ENCODE measurements around the gene DHX8.
"Not testable (repeated sequence)": the region's sequence is repeated elsewhere in the genome, so short reads cannot be mapped to it uniquely, and the experiment has no call there.

Gene DHX8

GRCh38 chr17:43461185-43461584 lies 22.6 kb upstream of the DHX8 start:
- Histone ChIP-seq H3K4me1 (ENCODE audit: control insufficient read depth in 1 of 2, insufficient read depth in 2 of 2, low read length in 2 of 2) (peaks cover 8 to 21% of the 10 kb centered on the region in 2 donors), H3K27ac (ENCODE audit: low read depth, low read length) (no peak overlapping the region), H3K9ac (ENCODE audit: low read depth in 1 of 2, low read length in 2 of 2) (no peak overlapping the region), H3K4me3 (ENCODE audit: low read depth in 1 of 2, low read length in 2 of 2) (no peak overlapping the region), H3K27me3 (ENCODE audit: control insufficient read depth in 1 of 2, insufficient read depth in 2 of 2, low read length in 2 of 2) (peaks cover 0 to 3% of the 10 kb centered on the region in 2 donors), H3K9me3 (ENCODE audit: control insufficient read depth in 1 of 2, low read length in 2 of 2) (no peaks in the 10 kb centered on the region), H3K36me3 (ENCODE audit: control insufficient read depth in 1 of 2, insufficient read depth in 2 of 2, low read length in 2 of 2) (no peaks in the 10 kb centered on the region)

GRCh38 chr17:43462569-43462968 lies 21.2 kb upstream of the DHX8 start:
- H3K9ac ChIP-seq (ENCODE audit: low read depth in 1 of 2, low read length in 2 of 2); H3K36me3 ChIP-seq (ENCODE audit: control insufficient read depth in 1 of 2, insufficient read depth in 2 of 2, low read length in 2 of 2); H3K27me3 ChIP-seq (ENCODE audit: control insufficient read depth in 1 of 2, insufficient read depth in 2 of 2, low read length in 2 of 2): not testable (repeated sequence)

GRCh38 chr17:43463241-43463640 lies 20.5 kb upstream of the DHX8 start:
- no peak overlapping the region for H3K9ac ChIP-seq (ENCODE audit: low read depth in 1 of 2, low read length in 2 of 2)
- H3K9me3 ChIP-seq (ENCODE audit: control insufficient read depth in 1 of 2, low read length in 2 of 2): no peaks in the 10 kb centered on the region
- no peak overlapping the region for H3K4me3 ChIP-seq (ENCODE audit: low read depth in 1 of 2, low read length in 2 of 2)

More at GRCh38 chr17:43462569-43462968, 21.2 kb upstream of the DHX8 start:
- H3K4me3 ChIP-seq (ENCODE audit: low read depth in 1 of 2, low read length in 2 of 2); H3K4me1 ChIP-seq (ENCODE audit: control insufficient read depth in 1 of 2, insufficient read depth in 2 of 2, low read length in 2 of 2); H3K9me3 ChIP-seq (ENCODE audit: control insufficient read depth in 1 of 2, low read length in 2 of 2); H3K27ac ChIP-seq (ENCODE audit: low read depth, low read length): not testable (repeated sequence)

GRCh38 chr17:43464046-43464445 lies 19.7 kb upstream of the DHX8 start:
- Histone ChIP-seq H3K27ac (ENCODE audit: low read depth, low read length) (no peak overlapping the region), H3K36me3 (ENCODE audit: control insufficient read depth in 1 of 2, insufficient read depth in 2 of 2, low read length in 2 of 2) (no peaks in the 10 kb centered on the region), H3K4me3 (ENCODE audit: low read depth in 1 of 2, low read length in 2 of 2) (no peak overlapping the region), H3K9me3 (ENCODE audit: control insufficient read depth in 1 of 2, low read length in 2 of 2) (no peaks in the 10 kb centered on the region), H3K4me1 (ENCODE audit: control insufficient read depth in 1 of 2, insufficient read depth in 2 of 2, low read length in 2 of 2) (no peaks in the 10 kb centered on the region), H3K27me3 (ENCODE audit: control insufficient read depth in 1 of 2, insufficient read depth in 2 of 2, low read length in 2 of 2) (peaks cover 0 to 3% of the 10 kb centered on the region in 2 donors), H3K9ac (ENCODE audit: low read depth in 1 of 2, low read length in 2 of 2) (no peak overlapping the region)

More at GRCh38 chr17:43463241-43463640, 20.5 kb upstream of the DHX8 start:
- Histone ChIP-seq H3K27me3 (ENCODE audit: control insufficient read depth in 1 of 2, insufficient read depth in 2 of 2, low read length in 2 of 2) (peaks cover 0 to 3% of the 10 kb centered on the region in 2 donors), H3K27ac (ENCODE audit: low read depth, low read length) (no peak overlapping the region), H3K36me3 (ENCODE audit: control insufficient read depth in 1 of 2, insufficient read depth in 2 of 2, low read length in 2 of 2) (no peaks in the 10 kb centered on the region), H3K4me1 (ENCODE audit: control insufficient read depth in 1 of 2, insufficient read depth in 2 of 2, low read length in 2 of 2) (peaks cover 0 to 3% of the 10 kb centered on the region in 2 donors)

GRCh38 chr17:43465049-43465448 lies 18.7 kb upstream of the DHX8 start:
- no peaks in the 10 kb centered on the region for H3K36me3 ChIP-seq (ENCODE audit: control insufficient read depth in 1 of 2, insufficient read depth in 2 of 2, low read length in 2 of 2)
- H3K4me3 ChIP-seq (ENCODE audit: low read depth in 1 of 2, low read length in 2 of 2): no peak overlapping the region
- peaks cover 0 to 3% of the 10 kb centered on the region in 2 donors for H3K27me3 ChIP-seq (ENCODE audit: control insufficient read depth in 1 of 2, insufficient read depth in 2 of 2, low read length in 2 of 2)
- H3K9me3 ChIP-seq (ENCODE audit: control insufficient read depth in 1 of 2, low read length in 2 of 2): no peaks in the 10 kb centered on the region
- H3K27ac ChIP-seq (ENCODE audit: low read depth, low read length): no peak overlapping the region
- no peaks in the 10 kb centered on the region for H3K4me1 ChIP-seq (ENCODE audit: control insufficient read depth in 1 of 2, insufficient read depth in 2 of 2, low read length in 2 of 2)
- no peak overlapping the region for H3K9ac ChIP-seq (ENCODE audit: low read depth in 1 of 2, low read length in 2 of 2)

- H3K4me1 ChIP-seq (ENCODE audit: control insufficient read depth in 1 of 2, insufficient read depth in 2 of 2, low read length in 2 of 2): no peaks in the 10 kb centered on the region
- H3K27ac ChIP-seq (ENCODE audit: low read depth, low read length): no peak overlapping the region
- peaks cover 0 to 3% of the 10 kb centered on the region in 2 donors for H3K27me3 ChIP-seq (ENCODE audit: control insufficient read depth in 1 of 2, insufficient read depth in 2 of 2, low read length in 2 of 2)
Measured at GRCh38 chr17:43467981-43468581, 15.7 kb upstream of the DHX8 start.

GRCh38 chr17:43468691-43469139 lies 15.1 kb upstream of the DHX8 start:
- H3K27ac ChIP-seq (ENCODE audit: low read depth, low read length): no peak overlapping the region
- H3K9me3 ChIP-seq (ENCODE audit: control insufficient read depth in 1 of 2, low read length in 2 of 2): no peaks in the 10 kb centered on the region
- H3K4me1 ChIP-seq (ENCODE audit: control insufficient read depth in 1 of 2, insufficient read depth in 2 of 2, low read length in 2 of 2): no peaks in the 10 kb centered on the region
- peaks cover 0 to 3% of the 10 kb centered on the region in 2 donors for H3K27me3 ChIP-seq (ENCODE audit: control insufficient read depth in 1 of 2, insufficient read depth in 2 of 2, low read length in 2 of 2)
- H3K4me3 ChIP-seq (ENCODE audit: low read depth in 1 of 2, low read length in 2 of 2): no peak overlapping the region
- H3K36me3 ChIP-seq (ENCODE audit: control insufficient read depth in 1 of 2, insufficient read depth in 2 of 2, low read length in 2 of 2): no peaks in the 10 kb centered on the region
- no peak overlapping the region for H3K9ac ChIP-seq (ENCODE audit: low read depth in 1 of 2, low read length in 2 of 2)

More at GRCh38 chr17:43467981-43468581, 15.7 kb upstream of the DHX8 start:
- no peaks in the 10 kb centered on the region for H3K36me3 ChIP-seq (ENCODE audit: control insufficient read depth in 1 of 2, insufficient read depth in 2 of 2, low read length in 2 of 2)
- no peak overlapping the region for H3K4me3 ChIP-seq (ENCODE audit: low read depth in 1 of 2, low read length in 2 of 2)
- no peak overlapping the region for H3K9ac ChIP-seq (ENCODE audit: low read depth in 1 of 2, low read length in 2 of 2)
- no peaks in the 10 kb centered on the region for H3K9me3 ChIP-seq (ENCODE audit: control insufficient read depth in 1 of 2, low read length in 2 of 2)

GRCh38 chr17:43469145-43469544 lies 14.6 kb upstream of the DHX8 start:
- H3K27me3 ChIP-seq (ENCODE audit: control insufficient read depth in 1 of 2, insufficient read depth in 2 of 2, low read length in 2 of 2): peaks cover 0 to 3% of the 10 kb centered on the region in 2 donors
- no peak overlapping the region for H3K27ac ChIP-seq (ENCODE audit: low read depth, low read length)

GRCh38 chr17:43471585-43472160 lies 12.1 kb upstream of the DHX8 start:
- H3K9me3 ChIP-seq (ENCODE audit: control insufficient read depth in 1 of 2, low read length in 2 of 2): no peaks in the 10 kb centered on the region
- no peaks in the 10 kb centered on the region for H3K27me3 ChIP-seq (ENCODE audit: control insufficient read depth in 1 of 2, insufficient read depth in 2 of 2, low read length in 2 of 2)
- no peak overlapping the region for H3K4me3 ChIP-seq (ENCODE audit: low read depth in 1 of 2, low read length in 2 of 2)
- no peak overlapping the region for H3K27ac ChIP-seq (ENCODE audit: low read depth, low read length)
- H3K36me3 ChIP-seq (ENCODE audit: control insufficient read depth in 1 of 2, insufficient read depth in 2 of 2, low read length in 2 of 2): no peaks in the 10 kb centered on the region
- no peak overlapping the region for H3K9ac ChIP-seq (ENCODE audit: low read depth in 1 of 2, low read length in 2 of 2)
- H3K4me1 ChIP-seq (ENCODE audit: control insufficient read depth in 1 of 2, insufficient read depth in 2 of 2, low read length in 2 of 2): no peaks in the 10 kb centered on the region

More at GRCh38 chr17:43469145-43469544, 14.6 kb upstream of the DHX8 start:
- Histone ChIP-seq H3K4me1 (ENCODE audit: control insufficient read depth in 1 of 2, insufficient read depth in 2 of 2, low read length in 2 of 2) (no peaks in the 10 kb centered on the region), H3K9ac (ENCODE audit: low read depth in 1 of 2, low read length in 2 of 2) (no peak overlapping the region), H3K4me3 (ENCODE audit: low read depth in 1 of 2, low read length in 2 of 2) (no peak overlapping the region), H3K9me3 (ENCODE audit: control insufficient read depth in 1 of 2, low read length in 2 of 2) (no peaks in the 10 kb centered on the region), H3K36me3 (ENCODE audit: control insufficient read depth in 1 of 2, insufficient read depth in 2 of 2, low read length in 2 of 2) (no peaks in the 10 kb centered on the region)

GRCh38 chr17:43475494-43476089 lies 8.2 kb upstream of the DHX8 start:
- Histone ChIP-seq H3K9ac (ENCODE audit: low read depth in 1 of 2, low read length in 2 of 2) (no peak overlapping the region), H3K27me3 (ENCODE audit: control insufficient read depth in 1 of 2, insufficient read depth in 2 of 2, low read length in 2 of 2) (no peaks in the 10 kb centered on the region), H3K27ac (ENCODE audit: low read depth, low read length) (no peak overlapping the region), H3K9me3 (ENCODE audit: control insufficient read depth in 1 of 2, low read length in 2 of 2) (no peaks in the 10 kb centered on the region), H3K4me1 (ENCODE audit: control insufficient read depth in 1 of 2, insufficient read depth in 2 of 2, low read length in 2 of 2) (no peaks in the 10 kb centered on the region), H3K36me3 (ENCODE audit: control insufficient read depth in 1 of 2, insufficient read depth in 2 of 2, low read length in 2 of 2) (no peaks in the 10 kb centered on the region), H3K4me3 (ENCODE audit: low read depth in 1 of 2, low read length in 2 of 2) (no peak overlapping the region)

Data from duodenal mucosa (tissue), 2 donors.